GM10266 (cell line): ENCODE data around the gene MFN2.

Experiments
- DNase-seq: peaks from one replicate; pipeline ENCODE4 v3.0.0; 2012; ENCODE audit errors: extremely low spot score
- CTCF ChIP-seq: IDR thresholded peaks from 2 replicates; pipeline ENCODE4 v1.5.1; 2012; ENCODE audit warnings: mild to moderate bottlenecking, low read depth; ENCODE audit not compliant: control insufficient read depth, insufficient read depth; ENCODE audit errors: missing control alignments

Gene MFN2

GRCh38 chr1:12046749-12047119, 66.5 kb downstream of the MFN2 start:
- DNase-seq: no peak
- TF ChIP-seq CTCF: no peak

- TF ChIP-seq CTCF: no peak
- peak; percentile 77 for DNase-seq
These were observed 67.1 kb downstream of the MFN2 start for GRCh38 chr1:12047120-12047876.

DNA sequence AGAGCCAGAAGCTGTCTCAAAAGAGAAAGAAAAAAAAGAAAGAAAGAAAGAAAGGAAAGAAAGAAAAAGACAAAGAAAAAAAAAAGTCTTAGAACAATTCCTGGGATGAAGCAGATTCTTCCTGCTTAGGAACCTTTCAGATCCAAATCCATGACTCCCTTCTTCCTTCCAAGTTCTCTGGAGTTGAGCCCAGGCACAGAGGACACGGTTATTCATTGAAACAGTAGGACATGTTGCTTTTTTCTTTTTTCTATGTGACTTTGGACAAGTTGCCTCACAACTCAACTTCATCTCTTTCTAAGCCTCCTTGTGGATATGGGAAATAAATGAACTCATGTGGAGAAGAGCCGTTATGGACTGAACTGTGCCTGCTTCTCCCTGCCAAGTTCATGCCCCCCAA, 68.1 kb downstream of the MFN2 start:
- no peak for DNase-seq
- TF ChIP-seq CTCF: no peak

GRCh38 chr1:12049616-12050015, 69.4 kb downstream of the MFN2 start:
- TF ChIP-seq CTCF: no peak

DNA sequence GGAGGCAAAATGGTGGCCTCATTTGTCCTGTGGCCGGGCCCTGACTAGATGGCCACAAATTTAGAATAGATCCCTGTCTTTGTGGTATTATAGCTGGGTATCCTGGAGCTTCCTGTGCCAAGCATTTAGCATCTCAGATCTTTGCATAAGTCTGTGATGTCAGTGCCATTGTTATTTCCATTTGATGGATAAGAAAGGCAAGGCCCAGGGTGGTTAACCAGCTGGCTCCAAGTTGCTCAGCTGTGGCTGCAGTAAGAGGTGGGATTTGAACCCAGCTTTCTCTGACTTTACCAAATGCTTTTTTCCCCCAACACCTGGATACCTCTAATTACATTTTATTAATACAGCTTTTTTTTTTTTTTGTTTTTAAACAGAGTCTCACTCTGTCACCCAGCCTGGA, 71.1 kb downstream of the MFN2 start:
- no peak for TF ChIP-seq CTCF
- no peak for DNase-seq

More at GRCh38 chr1:12049616-12050015, 69.4 kb downstream of the MFN2 start:
- no peak for DNase-seq

DNA sequence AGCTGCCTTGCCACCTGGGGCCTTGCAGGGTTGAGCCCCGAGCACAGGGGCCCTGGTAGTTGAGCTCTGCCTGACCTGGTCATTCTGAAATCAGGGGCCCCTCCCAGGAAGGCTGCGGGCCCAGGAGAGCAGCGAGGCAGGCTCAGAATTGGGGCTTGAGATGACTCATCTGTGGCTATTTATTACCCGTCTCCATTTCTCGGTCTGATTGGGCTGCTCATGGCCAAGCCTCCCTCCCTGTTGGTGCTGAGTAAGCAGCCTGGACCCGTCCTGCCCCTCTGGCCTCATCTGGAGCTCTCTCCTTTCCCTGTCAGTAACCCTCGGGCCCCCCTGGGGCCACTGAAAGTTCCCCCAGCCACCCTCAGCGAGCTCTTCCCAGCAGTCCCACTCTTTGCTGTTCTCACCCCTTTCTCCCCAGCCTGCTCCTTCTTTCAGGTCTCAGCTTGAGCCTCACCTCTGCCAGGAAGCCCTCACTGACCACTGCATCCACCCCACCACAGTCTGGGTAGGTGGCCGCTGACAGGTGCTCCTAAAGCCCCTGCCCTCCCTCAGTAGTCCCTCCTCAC, 71.8 kb downstream of the MFN2 start:
- no peak for TF ChIP-seq CTCF
- DNase-seq: peak; percentile 83

GRCh38 chr1:12052997-12053686, 72.9 kb downstream of the MFN2 start:
- TF ChIP-seq CTCF: no peak
- DNase-seq: no peak
